ENCODE data around the gene ZIC4.

ZIC4 gene

GRCh38 chr3:147389717-147390116 is 16.6 kb downstream of the ZIC4 start:
- no peak for DNase-seq

- no peak for DNase-seq
Measured at GRCh38 chr3:147388700-147389580, 17.4 kb downstream of the ZIC4 start.

- no peak for DNase-seq
Measured at GRCh38 chr3:147387885-147388699, 18.3 kb downstream of the ZIC4 start.

DNA sequence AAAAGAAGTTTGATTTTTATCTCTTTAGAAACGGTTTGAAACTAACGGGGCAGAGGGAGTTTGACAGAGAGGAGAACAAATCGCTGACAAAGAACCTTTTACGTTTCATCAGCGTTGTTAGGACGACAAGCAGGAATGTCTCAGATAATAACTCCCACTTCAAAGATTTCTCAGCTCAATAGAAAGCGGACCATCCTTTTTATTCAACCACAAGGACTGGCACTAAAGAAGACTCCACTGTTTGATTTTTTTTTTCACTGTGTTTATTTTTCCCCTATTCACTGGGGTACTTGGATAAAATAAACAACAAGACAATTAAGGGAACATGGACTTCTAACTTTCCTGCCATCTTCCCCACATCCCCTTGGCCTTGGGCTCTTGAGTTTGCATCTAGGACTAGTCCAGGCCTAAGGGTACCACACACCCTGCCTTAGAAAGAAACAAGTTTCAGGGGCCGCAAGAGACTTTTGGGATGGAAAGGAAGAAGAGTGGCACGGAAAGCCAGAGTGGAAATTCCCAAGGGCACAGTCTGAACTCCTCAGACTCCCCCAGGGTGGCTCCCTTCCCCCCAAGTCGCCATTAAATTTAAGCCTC is 19.0 kb downstream of the ZIC4 start:
- DNase-seq: no peak

DNA sequence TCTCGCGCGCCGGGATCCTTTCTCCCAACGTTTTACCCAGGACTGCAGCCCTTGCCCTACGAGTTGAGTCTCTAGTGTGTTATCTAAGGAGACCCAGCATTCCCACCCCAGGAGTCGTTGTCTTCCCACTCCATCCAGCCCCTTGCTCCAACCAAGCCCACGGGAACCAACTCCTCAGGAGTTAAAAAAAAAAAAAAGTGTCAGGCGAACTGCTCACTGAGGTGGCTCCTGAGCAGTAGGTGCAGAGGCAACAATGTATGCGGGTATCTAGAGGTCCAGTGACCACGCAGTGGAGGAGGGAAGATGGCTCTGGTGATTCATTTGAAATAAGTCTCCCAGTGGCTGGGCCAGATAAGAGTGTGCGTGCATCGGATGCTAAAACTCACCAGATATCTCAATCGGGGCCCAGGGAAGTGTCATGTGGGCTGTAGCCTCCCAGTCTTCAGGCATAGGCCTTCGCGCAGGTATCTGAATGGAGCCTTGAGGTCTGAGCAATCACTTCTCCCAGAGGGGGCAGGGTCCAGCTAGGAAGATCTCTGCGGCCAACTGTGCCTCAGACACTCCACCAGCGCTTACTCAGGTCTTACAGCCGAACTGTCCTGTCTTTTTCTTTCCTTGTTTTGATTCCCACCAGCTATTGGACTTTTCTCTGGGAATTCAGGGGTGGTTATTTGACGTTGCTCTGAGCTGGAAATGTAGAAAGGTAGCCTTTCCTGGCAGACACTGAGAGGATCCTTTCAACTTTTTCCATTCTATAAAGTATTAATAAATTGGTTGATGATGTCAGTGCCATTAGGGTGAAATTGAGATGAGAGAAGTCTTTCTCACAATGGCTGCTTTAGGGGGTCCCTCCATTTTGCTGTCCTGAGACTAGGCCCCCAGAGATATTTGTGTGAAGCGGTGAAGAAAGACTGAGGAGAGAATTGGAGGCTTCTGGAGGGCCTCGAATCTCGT is 21.0 kb downstream of the ZIC4 start:
- no peak for DNase-seq

GRCh38 chr3:147384210-147385058 is 21.9 kb downstream of the ZIC4 start:
- DNase-seq: no peak

GRCh38 chr3:147383617-147384016 is 22.7 kb downstream of the ZIC4 start:
- DNase-seq: no peak

DNA sequence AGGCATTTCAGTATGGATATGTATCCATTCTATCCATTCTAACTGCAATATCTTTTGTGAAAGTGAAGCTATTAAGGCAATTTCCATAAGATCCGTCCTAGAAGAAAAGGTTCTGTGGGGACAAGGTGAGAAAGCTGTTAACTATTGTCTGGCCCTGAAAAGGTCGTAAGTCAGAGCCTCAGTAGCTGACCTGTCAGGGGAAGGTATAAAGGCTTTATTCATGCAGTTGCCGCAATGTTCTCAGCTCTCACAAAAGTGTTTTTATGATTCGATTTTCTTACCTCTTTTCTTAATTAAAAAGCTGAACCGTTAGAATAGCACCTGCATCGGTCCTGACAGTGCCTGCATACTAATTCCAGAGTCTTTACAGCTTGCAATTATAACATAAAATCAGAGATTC is 24.7 kb downstream of the ZIC4 start:
- DNase-seq: no peak

DNA sequence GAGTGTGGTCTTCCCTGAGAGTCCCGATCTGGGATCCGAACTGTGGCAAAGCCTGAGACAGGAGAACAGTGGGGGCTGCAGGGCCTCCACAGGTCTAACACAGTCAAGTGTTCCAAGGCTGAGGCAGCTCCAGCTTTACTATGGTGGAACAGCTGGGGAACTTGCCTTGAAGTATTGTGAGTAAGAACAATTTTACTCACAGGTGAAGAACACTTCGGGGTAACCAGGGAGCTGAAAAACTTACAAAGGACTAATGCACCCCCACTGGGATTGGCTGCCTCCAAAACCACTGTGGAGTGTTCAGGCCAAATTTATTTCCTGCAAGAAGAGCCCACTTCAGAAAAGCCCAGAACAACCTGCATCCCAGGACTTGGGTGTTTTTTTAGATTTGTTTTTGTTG is 25.4 kb downstream of the ZIC4 start:
- DNase-seq: no peak

- DNase-seq: no peak
Measured at GRCh38 chr3:147380387-147380951, 25.9 kb downstream of the ZIC4 start.

GRCh38 chr3:147379651-147380050 is 26.7 kb downstream of the ZIC4 start:
- DNase-seq: no peak

GRCh38 chr3:147377412-147378367 is 28.7 kb downstream of the ZIC4 start:
- DNase-seq: no peak

- no peak for DNase-seq
Measured at GRCh38 chr3:147373301-147373700, 33.0 kb downstream of the ZIC4 start.

- DNase-seq: no peak
Measured at GRCh38 chr3:147372525-147373027, 33.8 kb downstream of the ZIC4 start.

GRCh38 chr3:147371771-147372340 is 34.5 kb downstream of the ZIC4 start:
- DNase-seq: no peak

GRCh38 chr3:147371140-147371539 is 35.2 kb downstream of the ZIC4 start:
- DNase-seq: no peak

GRCh38 chr3:147370349-147370748 is 36.0 kb downstream of the ZIC4 start:
- no peak for DNase-seq

DNA sequence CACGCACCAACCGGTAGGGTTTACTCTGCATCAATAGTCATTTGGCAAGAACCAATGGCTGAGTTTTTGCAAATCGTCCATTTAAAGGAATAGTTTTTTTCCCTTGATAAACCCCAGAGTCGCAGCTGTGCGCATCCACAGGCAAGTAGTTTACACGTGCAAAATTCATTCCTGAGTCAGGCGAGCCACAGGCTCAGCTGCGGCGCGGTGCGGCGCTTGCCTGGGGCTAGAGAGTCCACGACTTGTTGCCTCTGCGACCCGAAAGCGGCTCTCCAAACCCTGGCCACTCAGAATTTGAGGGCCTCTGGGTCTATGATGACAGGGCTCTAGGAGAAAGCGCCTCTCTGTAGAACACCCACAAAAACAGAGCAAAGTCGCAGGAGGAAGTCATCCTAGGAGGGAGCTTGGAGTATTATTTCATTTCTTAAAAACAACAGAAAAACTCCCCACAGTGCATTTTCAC is 36.7 kb downstream of the ZIC4 start:
- no peak for DNase-seq

GRCh38 chr3:147369231-147369630 is 37.1 kb downstream of the ZIC4 start:
- no peak for DNase-seq

Data from activated CD8-positive, alpha-beta memory T cell treated with anti-CD3 and anti-CD28 coated beads, Interleukin-2, amount 50 U/mL, for 48 hours (primary cell).